ENCODE measurements around the gene QRICH1. TPM values are rescaled to one million over a fixed set of nuclear protein-coding genes. Genes with fewer than 3 reads are reported as not detected.
A peak's percentile ranks its signal among the peaks of the same experiment; 100 is the strongest.

QRICH1 gene
- total RNA-seq, 1 experiment from 2014 or later = 87.5 TPM

GRCh38 chr3:49013738-49014660 lies 79.9 kb downstream of the QRICH1 start:
- intact Hi-C loops (cut with micrococcal nuclease; ENCODE audit: unreplicated experiment) = loop anchor here (2.0 kb wide), 1 partner anchor 25 kb away; no protein-coding TSS in a partner anchor
- Histone ChIP-seq H3K9me2 (ENCODE audit: insufficient read depth) (no peaks in the 10 kb centered on the region), H3K79me2 (ENCODE audit: low read depth) (peaks cover 15% of the 10 kb centered on the region), H2AFZ (no peak overlapping the region), H3K27me3 (ENCODE audit: insufficient read depth, low read depth) (no peaks in the 10 kb centered on the region), H3K4me1 (replicated peaks; ENCODE audit: insufficient read depth) (peaks cover 8% of the 10 kb centered on the region), H3F3A (ENCODE audit: insufficient read depth, low read depth) (peaks cover 15% of the 10 kb centered on the region), H3K4me3 (no peak overlapping the region), H3K9me3 (ENCODE audit: insufficient read depth, low read depth) (no peaks in the 10 kb centered on the region), H3K36me3 (ENCODE audit: low read depth) (no peaks in the 10 kb centered on the region), H3K4me2 (no peak overlapping the region), H3K27ac (no peak overlapping the region), H4K20me1 (ENCODE audit: insufficient read depth) (peaks cover 18% of the 10 kb centered on the region)
- no TSS peak for BruUV-seq (replicated peaks)
- ChIA-PET CTCF (interaction anchor here (0.9 kb wide), 1 partner anchor 26 kb away, joined by 4 read pairs; no protein-coding TSS in a partner anchor), POLR2A (ENCODE audit: unreplicated experiment) (interaction anchor here (0.6 to 0.7 kb wide), 2 partner anchors 24 to 28 kb away, joined by 4 read pairs; no protein-coding TSS in a partner anchor)
- no peak for TF ChIP-seq EZH2 (IDR thresholded peaks at IDR 0.05; ENCODE audit: low read depth)
- peak; percentile 66 for TF ChIP-seq CTCF (conservative IDR thresholded peaks at IDR 0.05)
- DNase-seq = peak in 1 of 2 experiments; percentile 50

- Histone ChIP-seq H3K4me1 (replicated peaks; ENCODE audit: insufficient read depth) (peaks cover 8% of the 10 kb centered on the region; the same call in 1 of the 2 replicates), H3K27ac (no peak overlapping the region), H3K27me3 (ENCODE audit: insufficient read depth, low read depth) (no peaks in the 10 kb centered on the region), H3K79me2 (ENCODE audit: low read depth) (peaks cover 20% of the 10 kb centered on the region), H2AFZ (no peak overlapping the region), H3F3A (ENCODE audit: insufficient read depth, low read depth) (peaks cover 14% of the 10 kb centered on the region), H3K9me2 (ENCODE audit: insufficient read depth) (no peaks in the 10 kb centered on the region), H3K36me3 (ENCODE audit: low read depth) (no peaks in the 10 kb centered on the region), H3K9me3 (ENCODE audit: insufficient read depth, low read depth) (no peaks in the 10 kb centered on the region), H3K4me3 (no peak overlapping the region), H3K4me2 (no peak overlapping the region), H4K20me1 (ENCODE audit: insufficient read depth) (peaks cover 25% of the 10 kb centered on the region)
- BruUV-seq (replicated peaks) = no TSS peak
- DNase-seq = no peak
- TF ChIP-seq EZH2 (IDR thresholded peaks at IDR 0.05; ENCODE audit: low read depth) (no peak), CTCF (conservative IDR thresholded peaks at IDR 0.05) (no peak)
- intact Hi-C loops (cut with micrococcal nuclease; ENCODE audit: unreplicated experiment) = no loop called here
- CTCF ChIA-PET = interaction anchor here (0.7 kb wide), 1 partner anchor 36 kb away, joined by 4 read pairs; no protein-coding TSS in a partner anchor
- POLR2A ChIA-PET (ENCODE audit: unreplicated experiment) = interaction anchor here (0.6 kb wide), 1 partner anchor 28 kb away, joined by 4 read pairs; no protein-coding TSS in a partner anchor
Measured at GRCh38 chr3:49013113-49013737, 80.6 kb downstream of the QRICH1 start.

- H3K9me2 ChIP-seq (ENCODE audit: insufficient read depth) = no peaks in the 10 kb centered on the region
- no TSS peak for BruUV-seq (replicated peaks)
- CTCF ChIA-PET = interaction anchor here (0.7 kb wide), 1 partner anchor 35 kb away, joined by 4 read pairs; no protein-coding TSS in a partner anchor
Measured at GRCh38 chr3:49012441-49013017, 81.3 kb downstream of the QRICH1 start.

More at GRCh38 chr3:49012441-49013017, 81.3 kb downstream of the QRICH1 start:
- Histone ChIP-seq H3K9me3 (ENCODE audit: insufficient read depth, low read depth) (no peaks in the 10 kb centered on the region), H3F3A (ENCODE audit: insufficient read depth, low read depth) (peaks cover 16% of the 10 kb centered on the region), H3K4me2 (no peak overlapping the region), H3K27me3 (ENCODE audit: insufficient read depth, low read depth) (no peaks in the 10 kb centered on the region), H2AFZ (no peak overlapping the region), H4K20me1 (ENCODE audit: insufficient read depth) (peaks cover 29% of the 10 kb centered on the region), H3K27ac (no peak overlapping the region), H3K4me1 (replicated peaks; ENCODE audit: insufficient read depth) (peaks cover 12% of the 10 kb centered on the region; the same call in 1 of the 2 replicates), H3K36me3 (ENCODE audit: low read depth) (no peaks in the 10 kb centered on the region), H3K4me3 (no peak overlapping the region), H3K79me2 (ENCODE audit: low read depth) (peaks cover 25% of the 10 kb centered on the region)
- no peak for DNase-seq
- POLR2A ChIA-PET (ENCODE audit: unreplicated experiment) = interaction anchor here (0.7 kb wide), 1 partner anchor 572 kb away, joined by 3 read pairs; the partner anchor contains the start of genes CCDC51 and TMA7
- intact Hi-C loops (cut with micrococcal nuclease; ENCODE audit: unreplicated experiment) = no loop called here
- TF ChIP-seq CTCF (conservative IDR thresholded peaks at IDR 0.05) (no peak), EZH2 (IDR thresholded peaks at IDR 0.05; ENCODE audit: low read depth) (no peak)
